ENCODE results near the gene AQP3.
"Not testable (repeated sequence)": the region's sequence is repeated elsewhere in the genome, so short reads cannot be mapped to it uniquely, and the experiment has no call there.

Gene AQP3

DNA sequence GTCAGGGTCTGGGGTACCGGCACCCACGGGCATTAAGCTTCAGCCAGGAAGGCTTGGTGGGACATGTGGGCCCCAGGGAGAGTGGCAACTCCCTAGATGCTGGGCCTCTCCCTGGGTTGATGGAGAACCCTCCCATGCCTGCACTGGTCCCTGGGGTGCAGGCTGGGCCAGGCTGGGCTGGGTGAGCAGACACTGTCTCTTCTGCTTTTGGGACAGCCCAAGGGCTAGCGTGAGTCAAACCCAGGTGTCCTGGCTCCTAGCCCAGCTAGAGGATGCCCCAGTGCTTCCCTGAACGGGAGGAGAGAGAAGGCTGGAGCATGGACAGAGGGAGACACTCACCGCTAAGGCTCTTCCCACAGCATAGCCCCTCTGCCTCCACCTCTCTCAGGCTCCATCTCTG is 39.3 kb downstream of the AQP3 start:
- Histone ChIP-seq H3K27me3 (ENCODE audit: control insufficient read depth, insufficient read depth, low read length) (no peaks in the 10 kb centered on the region), H3K9me3 (ENCODE audit: control insufficient read depth, insufficient read depth, low read length) (no peaks in the 10 kb centered on the region), H3K4me3 (ENCODE audit: low read depth, low read length) (no peak overlapping the region), H3K27ac (ENCODE audit: low read depth, low read length) (no peak overlapping the region), H3K9ac (ENCODE audit: low read depth, low read length) (no peak overlapping the region), H3K4me1 (ENCODE audit: control insufficient read depth, insufficient read depth, low read length) (no peaks in the 10 kb centered on the region), H3K36me3 (ENCODE audit: control insufficient read depth, insufficient read depth, low read length) (no peaks in the 10 kb centered on the region)

- no peaks in the 10 kb centered on the region for H3K4me1 ChIP-seq (ENCODE audit: control insufficient read depth, insufficient read depth, low read length)
- H3K9me3 ChIP-seq (ENCODE audit: control insufficient read depth, insufficient read depth, low read length), result no peaks in the 10 kb centered on the region
- no peak overlapping the region for H3K4me3 ChIP-seq (ENCODE audit: low read depth, low read length)
- no peak overlapping the region for H3K9ac ChIP-seq (ENCODE audit: low read depth, low read length)
- H3K36me3 ChIP-seq (ENCODE audit: control insufficient read depth, insufficient read depth, low read length), result no peaks in the 10 kb centered on the region
- no peak overlapping the region for H3K27ac ChIP-seq (ENCODE audit: low read depth, low read length)
- no peaks in the 10 kb centered on the region for H3K27me3 ChIP-seq (ENCODE audit: control insufficient read depth, insufficient read depth, low read length)
Observed at GRCh38 chr9:33407061-33407460, 40.3 kb downstream of the AQP3 start.

DNA sequence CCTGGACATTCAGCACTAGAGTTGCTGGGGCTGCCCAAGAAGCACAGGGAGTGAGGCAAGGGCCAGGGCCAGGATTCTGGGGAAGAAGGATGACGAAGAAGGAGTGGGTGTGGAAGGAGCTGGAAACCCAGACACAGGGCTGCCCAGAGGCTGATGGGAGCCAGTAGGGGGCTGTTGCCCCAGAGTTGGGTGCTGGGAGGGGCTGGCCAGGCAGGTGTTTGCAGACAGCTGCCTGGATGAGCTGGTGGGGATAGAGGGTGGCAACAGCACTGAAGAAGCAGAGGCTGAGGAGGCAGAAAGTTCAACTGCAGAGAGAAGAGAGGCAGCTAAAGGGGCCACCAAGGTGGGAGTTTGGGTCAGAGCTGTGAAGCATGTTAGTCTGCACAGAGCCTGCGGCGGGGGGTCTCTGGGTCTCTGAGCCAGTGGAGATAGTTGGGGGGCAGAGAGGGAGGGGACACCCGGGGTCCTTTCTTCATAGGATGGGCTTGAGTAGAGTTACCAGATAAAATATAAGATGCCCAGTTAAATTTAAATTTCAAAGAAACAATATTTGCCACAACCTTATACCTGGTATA is 42.5 kb downstream of the AQP3 start:
- Histone ChIP-seq H3K4me3 (ENCODE audit: low read depth, low read length) (no peak overlapping the region), H3K27ac (ENCODE audit: low read depth, low read length) (no peak overlapping the region), H3K4me1 (ENCODE audit: control insufficient read depth, insufficient read depth, low read length) (no peaks in the 10 kb centered on the region), H3K27me3 (ENCODE audit: control insufficient read depth, insufficient read depth, low read length) (no peaks in the 10 kb centered on the region), H3K36me3 (ENCODE audit: control insufficient read depth, insufficient read depth, low read length) (no peaks in the 10 kb centered on the region), H3K9me3 (ENCODE audit: control insufficient read depth, insufficient read depth, low read length) (no peaks in the 10 kb centered on the region), H3K9ac (ENCODE audit: low read depth, low read length) (no peak overlapping the region)

- H3K36me3 ChIP-seq (ENCODE audit: control insufficient read depth, insufficient read depth, low read length), result no peaks in the 10 kb centered on the region
Observed at GRCh38 chr9:33403941-33404787, 43.2 kb downstream of the AQP3 start.

DNA sequence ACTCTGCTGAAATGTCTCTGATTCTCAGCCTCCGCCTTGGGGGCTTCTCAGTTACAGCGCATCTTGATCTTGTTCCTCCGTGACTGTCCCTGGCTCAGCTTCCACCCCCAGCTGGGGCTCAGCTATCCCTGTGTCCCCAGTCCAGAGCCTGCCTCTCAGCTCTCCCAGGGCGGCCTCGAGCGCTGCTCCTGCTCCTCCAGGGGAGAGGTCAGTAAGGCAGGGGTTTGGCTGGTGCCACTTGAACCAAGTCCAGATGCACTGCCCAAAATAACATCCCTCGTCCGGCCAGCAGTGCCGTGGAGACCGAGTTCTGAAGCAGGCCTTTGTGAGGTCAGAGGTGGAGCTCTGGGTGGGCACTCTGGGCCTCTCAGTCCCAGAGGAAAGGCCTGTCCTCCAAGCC is 45.0 kb downstream of the AQP3 start, which contains the start of gene AQP7:
AQP7 (minus strand) TSS at position 198 of the 400 bp plus-strand sequence. CDS start 1,306 bp downstream, outside the sequence.
- not testable (repeated sequence) for H3K9ac ChIP-seq (ENCODE audit: low read depth, low read length); H3K9me3 ChIP-seq (ENCODE audit: control insufficient read depth, insufficient read depth, low read length); H3K36me3 ChIP-seq (ENCODE audit: control insufficient read depth, insufficient read depth, low read length); H3K27me3 ChIP-seq (ENCODE audit: control insufficient read depth, insufficient read depth, low read length); H3K27ac ChIP-seq (ENCODE audit: low read depth, low read length); H3K4me3 ChIP-seq (ENCODE audit: low read depth, low read length); H3K4me1 ChIP-seq (ENCODE audit: control insufficient read depth, insufficient read depth, low read length)

More at GRCh38 chr9:33403941-33404787, 43.2 kb downstream of the AQP3 start:
- Histone ChIP-seq H3K4me1 (ENCODE audit: control insufficient read depth, insufficient read depth, low read length) (no peaks in the 10 kb centered on the region), H3K27me3 (ENCODE audit: control insufficient read depth, insufficient read depth, low read length) (no peaks in the 10 kb centered on the region), H3K4me3 (ENCODE audit: low read depth, low read length) (no peak overlapping the region), H3K9ac (ENCODE audit: low read depth, low read length) (no peak overlapping the region), H3K9me3 (ENCODE audit: control insufficient read depth, insufficient read depth, low read length) (no peaks in the 10 kb centered on the region), H3K27ac (ENCODE audit: low read depth, low read length) (no peak overlapping the region)

DNA sequence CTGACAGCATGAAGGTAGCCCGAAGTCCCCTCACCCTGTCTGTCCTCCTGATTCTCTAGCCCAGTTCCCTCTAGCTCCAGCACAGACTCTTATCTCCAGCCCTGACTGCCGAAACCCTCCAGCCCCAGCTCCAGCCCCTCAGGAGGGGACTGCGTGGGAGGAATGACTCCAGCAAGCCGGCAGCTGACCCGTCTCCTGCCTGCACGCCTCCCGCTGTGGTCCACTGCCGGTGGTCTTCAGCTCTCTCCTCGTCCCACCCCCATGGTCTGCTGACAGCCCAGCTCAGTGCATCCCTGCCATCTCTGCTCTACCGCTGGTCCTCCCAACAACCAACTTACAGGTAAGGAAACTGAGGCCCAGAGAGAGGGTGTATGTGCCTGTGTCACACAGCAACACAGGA is 45.6 kb downstream of the AQP3 start:
- not testable (repeated sequence) for H3K9ac ChIP-seq (ENCODE audit: low read depth, low read length); H3K27ac ChIP-seq (ENCODE audit: low read depth, low read length); H3K36me3 ChIP-seq (ENCODE audit: control insufficient read depth, insufficient read depth, low read length); H3K27me3 ChIP-seq (ENCODE audit: control insufficient read depth, insufficient read depth, low read length); H3K9me3 ChIP-seq (ENCODE audit: control insufficient read depth, insufficient read depth, low read length); H3K4me1 ChIP-seq (ENCODE audit: control insufficient read depth, insufficient read depth, low read length); H3K4me3 ChIP-seq (ENCODE audit: low read depth, low read length)

- not testable (repeated sequence) for H3K27me3 ChIP-seq (ENCODE audit: control insufficient read depth, insufficient read depth, low read length); H3K4me3 ChIP-seq (ENCODE audit: low read depth, low read length); H3K27ac ChIP-seq (ENCODE audit: low read depth, low read length); H3K4me1 ChIP-seq (ENCODE audit: control insufficient read depth, insufficient read depth, low read length); H3K9ac ChIP-seq (ENCODE audit: low read depth, low read length); H3K36me3 ChIP-seq (ENCODE audit: control insufficient read depth, insufficient read depth, low read length); H3K9me3 ChIP-seq (ENCODE audit: control insufficient read depth, insufficient read depth, low read length)
Observed at GRCh38 chr9:33399047-33399446, 48.3 kb downstream of the AQP3 start.

DNA sequence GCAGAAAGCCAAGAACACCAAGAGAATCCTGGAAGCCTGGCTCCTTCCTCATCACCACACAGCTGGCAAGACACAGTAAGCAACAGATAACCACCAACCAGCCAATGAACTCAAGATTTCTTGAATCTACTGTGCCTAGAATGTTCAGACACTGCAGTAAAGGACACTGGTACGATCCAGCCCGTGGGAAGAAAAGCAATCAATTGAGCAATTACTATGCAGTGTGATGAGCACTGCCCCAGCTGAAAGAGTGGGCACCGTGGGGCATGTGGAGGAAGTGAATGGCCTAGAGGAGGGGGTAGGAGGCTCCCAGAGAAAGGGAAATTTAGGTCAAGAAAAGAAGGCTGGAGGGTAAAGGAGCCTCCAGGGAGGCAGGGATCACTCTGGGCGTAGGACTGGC is 49.6 kb downstream of the AQP3 start:
- H3K27ac ChIP-seq (ENCODE audit: low read depth, low read length); H3K4me1 ChIP-seq (ENCODE audit: control insufficient read depth, insufficient read depth, low read length); H3K27me3 ChIP-seq (ENCODE audit: control insufficient read depth, insufficient read depth, low read length); H3K36me3 ChIP-seq (ENCODE audit: control insufficient read depth, insufficient read depth, low read length); H3K9me3 ChIP-seq (ENCODE audit: control insufficient read depth, insufficient read depth, low read length); H3K9ac ChIP-seq (ENCODE audit: low read depth, low read length); H3K4me3 ChIP-seq (ENCODE audit: low read depth, low read length): not testable (repeated sequence)

- not testable (repeated sequence) for H3K27ac ChIP-seq (ENCODE audit: low read depth, low read length); H3K36me3 ChIP-seq (ENCODE audit: control insufficient read depth, insufficient read depth, low read length); H3K9me3 ChIP-seq (ENCODE audit: control insufficient read depth, insufficient read depth, low read length); H3K27me3 ChIP-seq (ENCODE audit: control insufficient read depth, insufficient read depth, low read length); H3K4me3 ChIP-seq (ENCODE audit: low read depth, low read length); H3K4me1 ChIP-seq (ENCODE audit: control insufficient read depth, insufficient read depth, low read length); H3K9ac ChIP-seq (ENCODE audit: low read depth, low read length)
Observed at GRCh38 chr9:33395159-33395879, 52.1 kb downstream of the AQP3 start.

GRCh38 chr9:33393986-33394385 is 53.4 kb downstream of the AQP3 start:
- not testable (repeated sequence) for H3K9me3 ChIP-seq (ENCODE audit: control insufficient read depth, insufficient read depth, low read length); H3K9ac ChIP-seq (ENCODE audit: low read depth, low read length); H3K27me3 ChIP-seq (ENCODE audit: control insufficient read depth, insufficient read depth, low read length); H3K4me1 ChIP-seq (ENCODE audit: control insufficient read depth, insufficient read depth, low read length); H3K27ac ChIP-seq (ENCODE audit: low read depth, low read length); H3K4me3 ChIP-seq (ENCODE audit: low read depth, low read length); H3K36me3 ChIP-seq (ENCODE audit: control insufficient read depth, insufficient read depth, low read length)

- H3K27ac ChIP-seq (ENCODE audit: low read depth, low read length), result no peak overlapping the region
- H3K9me3 ChIP-seq (ENCODE audit: control insufficient read depth, insufficient read depth, low read length), result no peaks in the 10 kb centered on the region
- H3K4me1 ChIP-seq (ENCODE audit: control insufficient read depth, insufficient read depth, low read length), result no peaks in the 10 kb centered on the region
- H3K4me3 ChIP-seq (ENCODE audit: low read depth, low read length), result no peak overlapping the region
- H3K36me3 ChIP-seq (ENCODE audit: control insufficient read depth, insufficient read depth, low read length), result no peaks in the 10 kb centered on the region
- no peak overlapping the region for H3K9ac ChIP-seq (ENCODE audit: low read depth, low read length)
- no peaks in the 10 kb centered on the region for H3K27me3 ChIP-seq (ENCODE audit: control insufficient read depth, insufficient read depth, low read length)
Observed at GRCh38 chr9:33393581-33393980, 53.8 kb downstream of the AQP3 start.
